ENCODE results near the gene RRP36.

DNA sequence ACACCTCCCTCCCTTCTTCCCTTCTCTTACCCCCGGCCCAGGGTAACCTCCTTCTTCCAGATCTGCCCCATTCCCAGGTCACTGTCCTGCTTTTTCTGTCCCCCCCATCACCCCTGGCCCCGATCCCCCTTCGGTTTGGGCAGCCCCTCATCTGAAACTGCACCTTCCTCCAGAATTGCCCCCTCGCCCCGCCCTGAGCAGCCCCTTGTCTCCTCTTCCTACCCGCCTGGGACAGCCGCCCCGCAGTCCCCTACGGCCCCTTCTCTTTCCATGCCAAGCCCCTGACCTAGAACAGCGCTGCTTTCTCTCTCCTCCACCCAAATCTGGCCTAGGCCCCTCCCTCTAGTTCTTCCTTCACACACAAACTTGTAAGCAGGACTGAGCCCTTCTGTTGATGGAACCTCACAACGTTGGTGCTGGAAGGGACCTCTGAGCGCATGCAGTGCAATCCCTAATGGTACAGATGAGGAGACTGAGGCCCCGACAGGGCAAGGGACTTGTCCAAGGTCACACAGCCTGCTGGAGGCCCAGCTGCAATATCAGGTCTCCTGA is 36.4 kb upstream of the RRP36 start:
- TF ChIP-seq, protein P1, sequence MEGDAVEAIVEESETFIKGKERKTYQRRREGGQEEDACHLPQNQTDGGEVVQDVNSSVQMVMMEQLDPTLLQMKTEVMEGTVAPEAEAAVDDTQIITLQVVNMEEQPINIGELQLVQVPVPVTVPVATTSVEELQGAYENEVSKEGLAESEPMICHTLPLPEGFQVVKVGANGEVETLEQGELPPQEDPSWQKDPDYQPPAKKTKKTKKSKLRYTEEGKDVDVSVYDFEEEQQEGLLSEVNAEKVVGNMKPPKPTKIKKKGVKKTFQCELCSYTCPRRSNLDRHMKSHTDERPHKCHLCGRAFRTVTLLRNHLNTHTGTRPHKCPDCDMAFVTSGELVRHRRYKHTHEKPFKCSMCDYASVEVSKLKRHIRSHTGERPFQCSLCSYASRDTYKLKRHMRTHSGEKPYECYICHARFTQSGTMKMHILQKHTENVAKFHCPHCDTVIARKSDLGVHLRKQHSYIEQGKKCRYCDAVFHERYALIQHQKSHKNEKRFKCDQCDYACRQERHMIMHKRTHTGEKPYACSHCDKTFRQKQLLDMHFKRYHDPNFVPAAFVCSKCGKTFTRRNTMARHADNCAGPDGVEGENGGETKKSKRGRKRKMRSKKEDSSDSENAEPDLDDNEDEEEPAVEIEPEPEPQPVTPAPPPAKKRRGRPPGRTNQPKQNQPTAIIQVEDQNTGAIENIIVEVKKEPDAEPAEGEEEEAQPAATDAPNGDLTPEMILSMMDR (conservative IDR thresholded peaks at IDR 0.05; ENCODE audit: low read depth, low read length) = no peak
- TF ChIP-seq EZH2 (IDR thresholded peaks at IDR 0.05; ENCODE audit: low read length, unreplicated experiment) = no peak
